HK-2 (cell line): ENCODE data around the gene HILPDA.
"Not testable (repeated sequence)": the region's sequence is repeated elsewhere in the genome, so short reads cannot be mapped to it uniquely, and the experiment has no call there.

Source experiments
- DNase-seq: peaks from one replicate; pipeline ENCODE4 v3.0.0-alpha.2; 2018; ENCODE audit not compliant: unreplicated experiment

HILPDA gene

GRCh38 chr7:128431754-128432153 is 23.9 kb upstream of the HILPDA start:
- no peak for DNase-seq

GRCh38 chr7:128434413-128435326 is 21.0 kb upstream of the HILPDA start:
- DNase-seq = no peak

- DNase-seq = no peak
Observed at GRCh38 chr7:128435327-128435686, 20.4 kb upstream of the HILPDA start.

GRCh38 chr7:128437426-128438332 is 18.0 kb upstream of the HILPDA start:
- DNase-seq = no peak

- DNase-seq = no peak
Observed at GRCh38 chr7:128442356-128442755, 13.3 kb upstream of the HILPDA start.

GRCh38 chr7:128443831-128444600 is 11.7 kb upstream of the HILPDA start:
- no peak for DNase-seq

GRCh38 chr7:128446306-128446705 is 9.4 kb upstream of the HILPDA start:
- DNase-seq = no peak

- no peak for DNase-seq
Observed at GRCh38 chr7:128447941-128448564, 7.6 kb upstream of the HILPDA start.

- DNase-seq = no peak
Observed at GRCh38 chr7:128448751-128449302, 6.9 kb upstream of the HILPDA start.

- DNase-seq = no peak
Observed at GRCh38 chr7:128450409-128450808, 5.3 kb upstream of the HILPDA start.

- no peak for DNase-seq
Observed at GRCh38 chr7:128450913-128451312, 4.8 kb upstream of the HILPDA start.

GRCh38 chr7:128452552-128452951 is 3.1 kb upstream of the HILPDA start:
- no peak for DNase-seq

- no peak for DNase-seq
Observed at GRCh38 chr7:128453836-128454804, 1.6 kb upstream of the HILPDA start.

- no peak for DNase-seq
Observed at GRCh38 chr7:128454808-128455542, 703 bp upstream of the HILPDA start.

GRCh38 chr7:128456255-128456725 is 612 bp downstream of the HILPDA start:
- DNase-seq = no peak

- not testable (repeated sequence) for DNase-seq
Observed at GRCh38 chr7:128457385-128457784, 1.7 kb downstream of the HILPDA start.

- DNase-seq = no peak
Observed at GRCh38 chr7:128458956-128459355, 3.3 kb downstream of the HILPDA start.

- DNase-seq = peak; percentile 50
Observed at GRCh38 chr7:128459394-128459878, 3.8 kb downstream of the HILPDA start.

GRCh38 chr7:128462460-128462859 is 6.8 kb downstream of the HILPDA start:
- DNase-seq = no peak
